ENCODE measurements around the gene KCNK10.

DNA sequence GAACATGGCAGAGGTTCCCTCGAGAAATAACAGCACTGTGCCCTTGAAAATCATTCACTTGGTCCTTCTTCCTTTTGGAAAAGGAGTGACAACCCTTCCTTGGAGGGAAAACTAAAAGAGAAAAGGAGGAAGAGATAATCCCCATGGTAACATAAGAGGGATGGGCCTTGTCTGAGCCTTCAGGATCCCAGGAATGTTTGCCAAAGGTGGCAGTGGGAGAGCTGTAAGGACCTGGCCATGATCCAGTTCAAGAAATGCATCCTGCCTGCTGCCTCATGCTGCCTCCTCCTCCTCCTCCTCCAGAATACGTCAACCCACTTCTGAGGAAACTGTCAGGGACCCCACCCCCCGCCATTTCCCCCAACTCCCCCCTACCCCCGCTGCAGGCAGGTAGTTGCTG lies 118.8 kb downstream of the KCNK10 start:
- no peak for TF ChIP-seq EZH2 (IDR thresholded peaks at IDR 0.05; ENCODE audit: borderline replicate concordance, low read depth, low read length, poor library complexity, severe bottlenecking)
- TF ChIP-seq, protein P1, sequence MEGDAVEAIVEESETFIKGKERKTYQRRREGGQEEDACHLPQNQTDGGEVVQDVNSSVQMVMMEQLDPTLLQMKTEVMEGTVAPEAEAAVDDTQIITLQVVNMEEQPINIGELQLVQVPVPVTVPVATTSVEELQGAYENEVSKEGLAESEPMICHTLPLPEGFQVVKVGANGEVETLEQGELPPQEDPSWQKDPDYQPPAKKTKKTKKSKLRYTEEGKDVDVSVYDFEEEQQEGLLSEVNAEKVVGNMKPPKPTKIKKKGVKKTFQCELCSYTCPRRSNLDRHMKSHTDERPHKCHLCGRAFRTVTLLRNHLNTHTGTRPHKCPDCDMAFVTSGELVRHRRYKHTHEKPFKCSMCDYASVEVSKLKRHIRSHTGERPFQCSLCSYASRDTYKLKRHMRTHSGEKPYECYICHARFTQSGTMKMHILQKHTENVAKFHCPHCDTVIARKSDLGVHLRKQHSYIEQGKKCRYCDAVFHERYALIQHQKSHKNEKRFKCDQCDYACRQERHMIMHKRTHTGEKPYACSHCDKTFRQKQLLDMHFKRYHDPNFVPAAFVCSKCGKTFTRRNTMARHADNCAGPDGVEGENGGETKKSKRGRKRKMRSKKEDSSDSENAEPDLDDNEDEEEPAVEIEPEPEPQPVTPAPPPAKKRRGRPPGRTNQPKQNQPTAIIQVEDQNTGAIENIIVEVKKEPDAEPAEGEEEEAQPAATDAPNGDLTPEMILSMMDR (conservative IDR thresholded peaks at IDR 0.05; ENCODE audit: low read depth, low read length), result no peak
